HS-27A (cell line): ENCODE results near the gene TBX15.
"Not testable (repeated sequence)": the region's sequence is repeated elsewhere in the genome, so short reads cannot be mapped to it uniquely, and the experiment has no call there.

Source experiments
- DNase-seq: peaks from one replicate; pipeline ENCODE4 v3.0.0-alpha.2; 2012; ENCODE audit warnings: low read depth, missing footprints

TBX15 gene

DNA sequence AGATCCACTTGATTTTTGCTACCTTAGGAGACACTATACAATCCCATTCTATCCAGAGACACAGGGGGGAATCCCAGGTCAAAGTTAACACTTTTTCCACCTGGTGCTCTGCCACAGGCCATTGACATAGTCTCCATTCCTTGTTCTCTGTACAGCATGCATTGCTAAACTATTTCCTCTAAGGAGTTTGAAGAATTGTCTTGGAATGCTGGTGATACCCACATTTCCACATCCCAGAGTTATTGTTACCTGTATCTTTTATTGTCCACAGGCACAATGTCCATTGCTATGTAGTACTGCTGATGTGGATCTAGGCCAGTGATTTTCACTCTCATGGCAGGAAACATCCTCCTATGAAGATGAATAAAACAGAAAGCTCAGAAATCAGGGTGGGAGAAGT is 61.9 kb downstream of the TBX15 start:
- no peak for DNase-seq

DNA sequence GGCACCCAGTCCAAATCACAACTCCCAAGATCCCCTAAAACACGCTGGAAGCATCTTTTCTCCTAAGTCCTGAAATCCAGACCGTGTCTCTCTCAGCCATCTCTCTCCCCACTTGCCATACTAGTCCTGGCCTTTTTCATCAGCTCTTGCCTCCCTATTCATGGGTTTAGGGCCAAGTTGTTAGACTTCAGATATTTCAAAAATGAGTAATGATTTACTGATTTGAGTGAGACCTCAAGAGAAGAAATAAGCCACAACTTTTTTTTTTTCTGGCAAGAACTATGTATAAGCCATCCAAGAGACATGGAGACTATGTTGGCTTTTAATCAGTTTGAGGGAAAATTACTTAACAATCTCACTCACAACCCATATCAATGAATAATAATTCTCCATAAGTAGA is 62.5 kb downstream of the TBX15 start:
- DNase-seq: no peak

GRCh38 chr1:118923319-118923718 is 64.8 kb downstream of the TBX15 start:
- DNase-seq: no peak

DNA sequence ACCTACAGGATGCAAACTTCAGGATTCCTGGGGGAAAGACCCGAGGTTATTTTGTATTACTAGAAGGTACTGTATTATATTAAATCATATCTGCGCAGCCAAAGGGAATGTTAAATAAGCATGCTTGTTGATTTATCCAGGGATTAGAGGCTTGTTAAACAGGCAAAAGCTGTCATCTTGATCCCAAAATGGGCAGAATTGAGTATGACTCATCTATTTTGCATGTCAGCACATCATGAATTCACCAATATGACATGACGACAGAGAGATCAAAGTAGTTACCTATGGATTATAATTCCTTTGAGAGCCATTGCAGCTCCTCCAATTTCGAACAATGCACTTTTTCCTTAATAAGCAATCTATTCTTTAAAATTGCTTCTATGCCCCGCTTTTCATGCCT is 66.1 kb downstream of the TBX15 start:
- no peak for DNase-seq

GRCh38 chr1:118920124-118920717 is 67.9 kb downstream of the TBX15 start:
- no peak for DNase-seq

- DNase-seq: no peak
Observed at GRCh38 chr1:118918940-118919259, 69.2 kb downstream of the TBX15 start.

DNA sequence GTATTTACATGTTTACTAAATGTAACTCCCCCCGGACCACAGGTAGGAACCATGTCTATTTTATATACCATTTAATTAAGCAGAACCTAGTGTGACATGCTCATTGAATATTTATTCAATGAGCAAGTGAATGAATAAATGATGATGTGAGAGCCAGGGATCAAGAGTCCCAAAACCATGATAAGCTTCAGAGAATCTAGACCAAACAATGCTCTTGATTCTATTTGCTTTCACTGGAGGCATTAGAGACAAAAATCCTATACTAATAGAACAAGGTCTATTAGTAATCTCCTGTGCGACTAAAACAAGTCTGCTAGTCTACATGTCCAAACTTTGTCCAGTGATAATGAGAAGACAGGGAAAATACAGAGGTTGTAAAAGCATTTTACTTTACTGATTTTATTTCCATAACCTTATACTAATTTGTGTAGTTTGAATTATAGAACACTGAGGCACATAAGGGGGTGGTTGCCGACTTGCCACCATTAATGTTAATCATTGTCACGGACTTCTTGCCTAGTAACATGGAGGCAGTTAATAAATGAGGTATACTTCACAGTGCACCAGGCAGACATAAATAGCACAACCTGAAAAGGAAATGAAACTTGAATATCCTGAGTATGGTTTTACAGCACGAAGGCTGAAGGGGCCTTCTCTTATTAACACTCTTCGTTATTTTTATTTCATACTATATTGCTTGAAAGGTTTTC is 69.8 kb downstream of the TBX15 start:
- no peak for DNase-seq

- DNase-seq: not testable (repeated sequence)
Observed at GRCh38 chr1:118916346-118916745, 71.8 kb downstream of the TBX15 start.

DNA sequence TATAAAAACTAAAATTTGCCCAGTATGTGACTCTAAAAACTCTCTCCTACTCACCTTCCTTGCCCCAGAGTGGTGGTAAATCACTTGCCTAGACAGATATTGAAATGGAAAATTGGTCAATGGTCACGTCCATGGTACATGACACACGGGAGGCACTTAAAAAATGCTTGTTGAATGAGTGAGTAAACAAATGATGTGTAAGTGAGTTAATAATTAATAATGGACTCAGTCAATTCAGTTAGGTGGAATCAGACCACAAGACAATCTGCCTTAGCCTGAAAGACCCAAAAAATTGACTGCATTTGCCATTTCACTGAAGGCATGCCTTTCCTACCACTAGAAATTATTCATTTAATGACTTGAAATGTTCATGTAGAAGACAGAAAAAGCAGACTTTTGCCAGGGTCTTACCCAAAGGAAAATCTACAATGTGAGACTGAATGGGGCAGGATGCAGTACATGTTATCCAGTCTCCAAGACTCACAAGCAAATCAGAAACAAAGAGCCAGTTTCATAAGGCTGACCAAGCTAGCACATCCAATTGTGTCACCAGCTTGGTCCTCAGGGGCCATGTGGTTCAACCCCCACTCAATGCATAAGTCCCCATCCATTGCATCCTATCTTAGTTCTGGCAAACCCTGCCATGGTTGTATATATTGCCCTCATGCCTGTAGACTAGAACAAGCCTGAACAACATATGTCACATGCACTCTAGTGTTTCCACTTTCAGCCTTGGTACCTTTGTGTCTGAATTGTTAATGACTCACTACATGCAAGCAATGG is 73.6 kb downstream of the TBX15 start:
- no peak for DNase-seq

DNA sequence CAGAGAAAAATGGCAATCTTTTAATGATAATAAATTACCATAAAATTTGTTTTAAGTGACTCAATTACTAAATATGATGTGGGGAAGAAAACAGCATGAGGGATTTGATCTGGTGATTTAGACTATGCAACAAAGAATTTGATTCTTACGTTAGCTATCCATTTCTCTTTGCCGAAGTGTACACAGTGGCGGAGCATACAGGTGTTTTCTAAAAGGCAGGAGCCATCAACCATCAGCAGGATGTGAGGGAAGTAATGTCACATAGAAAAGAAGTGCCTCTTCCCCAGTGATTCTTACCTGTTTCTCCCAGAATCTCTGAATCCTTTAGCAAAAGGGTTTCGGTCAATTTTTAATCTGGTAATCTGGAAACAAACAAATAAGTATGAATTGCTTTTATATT is 74.3 kb downstream of the TBX15 start:
- DNase-seq: no peak

- DNase-seq: no peak
Observed at GRCh38 chr1:118912574-118912973, 75.6 kb downstream of the TBX15 start.

GRCh38 chr1:118911571-118911970 is 76.6 kb downstream of the TBX15 start:
- DNase-seq: no peak

DNA sequence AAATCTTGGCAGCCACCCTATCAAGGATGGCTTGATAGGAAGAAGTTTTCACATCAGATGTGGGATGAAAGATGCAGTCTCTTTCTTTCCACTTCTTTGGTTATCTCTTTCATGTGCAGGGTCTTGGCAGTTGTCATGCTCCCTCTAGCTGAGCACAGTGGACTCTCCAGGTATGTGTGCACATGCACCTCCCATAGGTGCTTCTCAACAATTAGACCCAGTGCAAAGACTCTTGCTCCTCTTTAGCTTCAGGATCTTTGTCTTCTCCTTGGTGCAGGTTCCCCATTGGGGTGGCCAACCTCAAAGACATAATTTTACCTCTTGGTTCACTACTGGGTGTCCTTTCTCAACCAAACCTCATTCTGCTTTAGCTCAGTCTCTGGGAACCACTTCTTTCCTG is 80.7 kb downstream of the TBX15 start:
- no peak for DNase-seq

DNA sequence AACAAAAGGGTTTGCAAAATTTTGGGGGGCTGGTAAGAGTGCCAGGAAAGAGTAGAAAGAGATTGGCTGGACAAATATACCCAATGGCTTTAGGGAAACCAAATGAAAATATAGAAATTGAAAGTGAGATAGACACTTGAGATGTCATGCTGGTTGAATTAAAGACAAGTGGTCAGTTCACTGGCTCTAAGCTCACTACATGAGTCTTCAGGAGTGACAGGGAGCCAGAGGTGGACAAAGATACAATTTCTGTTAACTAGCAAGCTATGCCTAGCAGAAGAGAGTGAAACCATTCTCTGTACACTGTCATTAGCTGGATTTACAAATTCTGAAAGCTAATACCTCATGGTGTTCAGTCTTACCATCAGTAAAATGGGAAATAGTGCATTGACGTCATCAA is 82.5 kb downstream of the TBX15 start:
- DNase-seq: no peak

DNA sequence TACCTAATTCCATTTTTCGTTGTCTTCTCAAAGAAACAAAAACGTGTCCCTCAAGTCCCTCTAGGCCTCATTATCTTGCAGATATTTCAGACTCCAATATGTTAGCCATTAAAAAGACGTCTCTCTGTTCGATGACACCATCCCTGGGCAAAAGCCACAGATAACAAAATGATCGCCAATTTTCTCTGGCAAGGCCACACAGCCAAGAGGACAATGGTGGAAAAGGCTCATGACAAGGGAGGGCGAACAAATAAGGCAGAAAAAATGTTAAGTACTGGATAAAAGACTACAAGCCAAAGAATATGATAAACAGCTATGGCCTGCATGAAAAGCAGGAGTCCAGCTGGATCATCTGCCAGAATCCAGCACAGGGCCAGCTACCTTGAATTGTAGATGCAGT is 82.9 kb downstream of the TBX15 start:
- no peak for DNase-seq

DNA sequence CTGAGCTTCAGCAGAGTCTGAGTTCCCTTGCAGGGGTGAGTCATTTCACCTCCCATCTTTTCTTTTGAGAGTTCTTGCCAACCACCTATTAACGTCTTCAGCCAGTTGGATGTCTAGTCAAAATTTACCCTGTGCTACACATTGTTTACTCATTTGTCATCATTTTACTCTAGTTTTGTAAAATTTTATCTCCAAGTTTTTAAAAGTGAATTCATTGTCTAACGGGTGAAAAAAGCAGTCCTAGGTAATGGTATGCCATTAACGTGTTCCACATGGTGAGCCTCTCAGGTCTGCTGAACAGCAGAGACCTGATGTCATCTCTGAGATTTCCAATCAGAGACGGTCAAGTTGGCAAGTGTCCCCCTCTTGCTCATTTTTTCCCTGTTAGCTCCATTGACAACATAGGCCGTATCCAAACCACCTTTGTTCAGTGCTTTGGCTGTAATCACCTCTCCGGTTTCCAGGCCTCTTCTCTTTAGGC is 85.4 kb downstream of the TBX15 start:
- DNase-seq: no peak

DNA sequence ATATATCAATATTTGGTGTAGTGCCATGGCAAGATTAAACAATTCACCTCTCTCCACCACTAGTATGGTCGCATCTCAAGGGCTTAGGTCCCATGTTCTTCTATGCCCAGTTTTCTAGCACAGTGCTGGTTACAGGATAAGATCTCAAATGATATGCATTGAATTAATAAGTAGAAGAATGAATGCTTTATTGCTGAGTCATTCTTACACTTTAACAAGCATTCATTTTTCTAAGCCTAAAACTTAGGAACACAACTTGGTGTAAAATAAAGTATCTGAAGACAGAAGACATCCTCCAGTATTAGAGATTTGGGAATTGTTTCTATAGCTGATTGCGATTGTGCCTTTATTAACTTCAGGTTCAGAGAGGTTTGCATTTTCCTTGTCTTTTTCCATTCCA is 85.8 kb downstream of the TBX15 start:
- no peak for DNase-seq

GRCh38 chr1:118900643-118901440 is 87.3 kb downstream of the TBX15 start:
- DNase-seq: no peak

GRCh38 chr1:118899340-118899739 is 88.8 kb downstream of the TBX15 start:
- no peak for DNase-seq

DNA sequence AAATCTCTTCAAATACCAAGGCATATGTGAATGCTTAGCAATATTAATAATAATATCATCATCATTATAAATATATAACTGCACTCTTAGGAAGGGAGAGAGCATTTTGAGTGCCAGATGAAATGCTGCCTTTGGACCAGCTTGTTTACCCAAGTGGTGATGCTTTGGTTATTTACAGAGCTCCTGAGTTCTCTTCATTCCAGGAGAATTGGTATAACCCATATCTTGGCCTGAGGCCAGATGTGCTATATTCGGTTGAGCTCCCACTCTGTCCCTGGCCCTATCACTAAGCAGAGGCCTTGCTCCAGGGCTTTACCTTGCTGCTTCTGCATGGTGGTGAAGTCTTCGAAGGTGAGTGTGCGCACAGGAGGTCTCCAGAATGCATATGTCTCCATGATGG is 89.4 kb downstream of the TBX15 start:
- no peak for DNase-seq

DNA sequence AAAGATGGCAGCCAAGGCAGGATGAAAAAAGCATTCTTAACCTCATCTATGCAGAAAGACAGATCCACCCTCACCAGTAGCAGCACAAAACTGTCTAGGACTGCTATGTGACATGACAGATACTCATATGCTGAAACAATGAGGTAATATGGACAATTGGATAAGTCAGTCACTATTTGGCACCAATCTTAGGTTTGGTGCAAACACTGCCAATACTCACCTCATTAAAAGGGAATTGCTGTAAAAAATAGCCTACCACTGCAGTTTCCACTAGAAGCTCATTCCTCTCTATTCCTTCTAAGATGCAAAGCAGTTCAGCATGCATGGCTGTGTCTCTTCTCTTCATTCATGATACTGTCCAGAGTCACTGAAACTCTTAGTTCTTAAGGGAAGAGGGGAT is 91.7 kb downstream of the TBX15 start:
- DNase-seq: no peak

GRCh38 chr1:118894836-118895235 is 93.3 kb downstream of the TBX15 start:
- no peak for DNase-seq
